ENCODE measurements around the gene DKK2.

The DKK2 gene, protein sequence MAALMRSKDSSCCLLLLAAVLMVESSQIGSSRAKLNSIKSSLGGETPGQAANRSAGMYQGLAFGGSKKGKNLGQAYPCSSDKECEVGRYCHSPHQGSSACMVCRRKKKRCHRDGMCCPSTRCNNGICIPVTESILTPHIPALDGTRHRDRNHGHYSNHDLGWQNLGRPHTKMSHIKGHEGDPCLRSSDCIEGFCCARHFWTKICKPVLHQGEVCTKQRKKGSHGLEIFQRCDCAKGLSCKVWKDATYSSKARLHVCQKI

DNA sequence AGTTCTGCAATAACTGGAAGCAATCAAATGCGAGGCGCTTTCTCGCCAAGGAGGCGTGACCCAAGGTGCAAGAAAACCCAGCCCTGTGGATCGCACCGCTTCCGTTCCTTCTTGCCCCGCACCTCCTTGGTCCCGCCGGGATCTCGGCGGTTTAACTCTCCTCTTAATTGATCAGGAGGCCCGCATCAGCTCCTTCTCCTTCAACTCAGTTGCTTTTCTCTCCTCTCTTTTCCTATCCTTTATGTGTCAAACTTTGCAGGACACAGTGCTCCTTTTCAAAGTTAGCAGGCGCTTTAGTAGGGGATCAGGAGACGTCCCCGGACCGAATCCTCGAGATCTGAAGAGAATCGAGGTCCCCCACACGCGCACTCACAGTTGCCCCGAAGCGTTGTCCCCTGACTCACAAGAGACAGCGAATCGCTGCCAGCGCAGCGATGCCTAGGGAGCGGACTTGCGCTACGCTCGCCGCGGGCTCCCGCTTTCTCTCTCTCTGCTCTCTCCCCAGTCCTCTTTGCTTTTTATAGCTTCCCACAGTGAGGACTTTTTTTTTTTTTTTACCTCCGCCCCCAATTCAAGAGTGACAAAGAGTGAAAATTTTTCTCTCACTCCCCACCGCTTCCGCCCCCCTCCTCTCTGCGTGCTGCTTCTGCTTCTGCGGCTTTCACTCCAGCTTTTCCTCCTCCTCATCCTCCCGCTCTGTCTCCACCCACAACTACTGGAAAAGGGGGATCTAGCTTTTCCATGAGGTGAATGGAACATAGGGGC, at the start of gene DKK2:
TSS of gene DKK2 (minus strand) at position 495 of the 765 bp plus-strand sequence. CDS start 722 bp downstream, outside the sequence.
- TF ChIP-seq, protein P1, sequence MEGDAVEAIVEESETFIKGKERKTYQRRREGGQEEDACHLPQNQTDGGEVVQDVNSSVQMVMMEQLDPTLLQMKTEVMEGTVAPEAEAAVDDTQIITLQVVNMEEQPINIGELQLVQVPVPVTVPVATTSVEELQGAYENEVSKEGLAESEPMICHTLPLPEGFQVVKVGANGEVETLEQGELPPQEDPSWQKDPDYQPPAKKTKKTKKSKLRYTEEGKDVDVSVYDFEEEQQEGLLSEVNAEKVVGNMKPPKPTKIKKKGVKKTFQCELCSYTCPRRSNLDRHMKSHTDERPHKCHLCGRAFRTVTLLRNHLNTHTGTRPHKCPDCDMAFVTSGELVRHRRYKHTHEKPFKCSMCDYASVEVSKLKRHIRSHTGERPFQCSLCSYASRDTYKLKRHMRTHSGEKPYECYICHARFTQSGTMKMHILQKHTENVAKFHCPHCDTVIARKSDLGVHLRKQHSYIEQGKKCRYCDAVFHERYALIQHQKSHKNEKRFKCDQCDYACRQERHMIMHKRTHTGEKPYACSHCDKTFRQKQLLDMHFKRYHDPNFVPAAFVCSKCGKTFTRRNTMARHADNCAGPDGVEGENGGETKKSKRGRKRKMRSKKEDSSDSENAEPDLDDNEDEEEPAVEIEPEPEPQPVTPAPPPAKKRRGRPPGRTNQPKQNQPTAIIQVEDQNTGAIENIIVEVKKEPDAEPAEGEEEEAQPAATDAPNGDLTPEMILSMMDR (IDR thresholded peaks at IDR 0.05; ENCODE audit: control insufficient read depth, extremely low read depth, insufficient read depth) = no peak
- H3K4me3 ChIP-seq (ENCODE audit: low read depth, low read length) = no peak within 1 kb of the TSS
- no peak for DNase-seq (ENCODE audit: low read depth)

DNA sequence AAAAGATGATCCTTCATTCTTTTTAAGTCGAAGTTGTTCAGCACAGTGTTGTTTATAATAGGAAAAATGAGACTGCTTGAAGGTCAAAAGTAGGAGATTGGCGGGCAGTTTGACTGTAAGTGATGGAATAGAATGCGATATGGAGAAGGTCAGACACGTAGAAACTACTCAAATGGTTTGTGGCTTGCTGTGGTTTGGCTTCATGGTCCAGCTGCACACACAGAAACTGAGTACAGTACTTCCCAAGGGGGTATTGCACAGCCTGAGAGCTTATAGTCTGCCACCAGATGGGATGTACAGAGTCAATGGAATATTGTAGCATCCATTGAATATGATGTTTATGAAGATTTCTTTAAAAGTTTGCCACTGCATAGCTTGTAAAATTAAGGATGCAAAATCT, 41.1 kb upstream of the DKK2 start:
- TF ChIP-seq, protein P1 (IDR thresholded peaks at IDR 0.05; ENCODE audit: control insufficient read depth, extremely low read depth, insufficient read depth) = no peak
- no peak overlapping the region for H3K4me3 ChIP-seq (ENCODE audit: low read depth, low read length)
- DNase-seq (ENCODE audit: low read depth) = no peak

DNA sequence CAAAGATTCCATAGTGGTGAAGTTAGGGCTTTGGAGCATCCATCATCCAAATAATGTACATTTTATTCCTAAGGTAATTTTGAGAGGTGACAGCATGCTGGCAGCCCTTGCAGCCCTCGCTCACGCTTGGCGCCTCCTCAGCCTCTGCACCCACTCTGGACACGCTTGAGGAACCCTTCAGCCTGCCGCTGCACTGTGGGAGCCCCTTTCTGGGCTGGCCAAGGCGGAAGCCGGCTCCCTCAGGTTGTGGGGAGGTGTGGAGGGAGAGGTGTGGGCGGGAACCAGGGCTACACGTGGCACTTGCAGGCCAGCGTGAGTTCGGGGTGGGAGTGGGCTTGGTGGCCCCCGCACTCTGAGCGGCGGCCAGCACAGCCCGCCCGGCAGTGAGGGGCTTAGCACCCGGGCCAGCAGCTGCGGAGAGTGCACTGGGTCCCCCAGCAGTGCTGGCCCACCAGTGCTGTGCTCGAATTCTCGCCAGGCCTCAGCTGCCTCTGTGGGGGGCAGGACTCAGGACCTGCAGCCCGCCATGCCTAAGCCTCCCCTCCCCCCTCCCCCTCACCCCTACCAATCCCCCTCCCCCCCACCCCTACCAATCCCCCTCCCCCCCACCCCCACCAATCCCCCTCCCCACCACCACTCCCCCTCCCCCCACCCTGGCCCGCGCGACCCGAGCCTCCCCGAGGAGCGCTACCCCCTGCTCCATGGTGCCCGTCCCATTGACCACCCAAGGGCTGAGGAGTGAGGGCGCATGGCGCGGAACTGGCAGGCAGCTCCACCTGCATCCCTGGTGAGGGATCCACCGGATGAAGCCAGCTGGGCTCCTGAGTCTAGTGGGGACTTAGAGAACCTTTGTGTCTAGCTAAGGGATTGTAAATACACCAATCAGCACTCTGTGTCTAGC, 37.0 kb upstream of the DKK2 start:
- TF ChIP-seq, protein P1 (IDR thresholded peaks at IDR 0.05; ENCODE audit: control insufficient read depth, extremely low read depth, insufficient read depth) = no peak
- H3K4me3 ChIP-seq (ENCODE audit: low read depth, low read length) = no peak overlapping the region
- DNase-seq (ENCODE audit: low read depth) = no peak

DNA sequence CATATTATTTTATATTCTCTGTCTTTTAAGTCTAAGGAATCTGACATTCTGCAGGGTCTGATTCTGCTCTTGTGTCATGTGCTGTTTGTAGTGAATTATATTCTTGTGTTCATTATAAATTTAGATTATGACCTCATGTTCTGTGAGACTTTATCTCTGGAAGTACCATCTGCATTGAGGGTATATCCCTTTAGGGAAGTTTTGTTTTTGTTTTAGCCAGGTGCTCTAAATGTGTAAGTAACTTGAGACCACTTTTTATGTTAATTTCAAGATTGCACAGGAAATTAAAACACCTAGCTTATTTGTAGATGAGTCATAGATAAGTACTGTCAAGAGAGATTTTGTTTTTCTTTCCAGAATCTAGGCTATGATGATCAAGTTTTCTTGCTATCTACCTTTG, 35.0 kb upstream of the DKK2 start:
- DNase-seq (ENCODE audit: low read depth) = no peak
- H3K4me3 ChIP-seq (ENCODE audit: low read depth, low read length) = no peak overlapping the region
- TF ChIP-seq, protein P1 (IDR thresholded peaks at IDR 0.05; ENCODE audit: control insufficient read depth, extremely low read depth, insufficient read depth) = no peak

DNA sequence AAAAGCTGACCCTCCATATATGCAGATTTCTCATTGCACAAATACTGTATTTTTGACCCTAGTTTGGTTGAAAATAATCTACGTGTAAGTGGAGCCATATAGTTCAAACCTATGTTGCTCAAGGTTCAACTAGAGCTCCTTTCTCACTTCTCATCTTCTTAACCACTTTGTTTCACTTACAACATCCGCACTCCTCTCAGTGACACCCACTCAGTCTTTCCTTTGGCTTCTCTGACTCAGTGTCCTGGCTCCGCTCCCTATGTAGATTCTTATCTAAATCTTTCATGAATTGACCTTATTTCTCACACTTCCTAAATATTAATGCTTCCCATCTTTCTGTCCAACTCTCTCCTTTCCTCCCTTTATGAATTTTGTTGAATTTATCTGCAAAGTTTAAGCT, 32.9 kb upstream of the DKK2 start:
- DNase-seq (ENCODE audit: low read depth) = no peak

DNA sequence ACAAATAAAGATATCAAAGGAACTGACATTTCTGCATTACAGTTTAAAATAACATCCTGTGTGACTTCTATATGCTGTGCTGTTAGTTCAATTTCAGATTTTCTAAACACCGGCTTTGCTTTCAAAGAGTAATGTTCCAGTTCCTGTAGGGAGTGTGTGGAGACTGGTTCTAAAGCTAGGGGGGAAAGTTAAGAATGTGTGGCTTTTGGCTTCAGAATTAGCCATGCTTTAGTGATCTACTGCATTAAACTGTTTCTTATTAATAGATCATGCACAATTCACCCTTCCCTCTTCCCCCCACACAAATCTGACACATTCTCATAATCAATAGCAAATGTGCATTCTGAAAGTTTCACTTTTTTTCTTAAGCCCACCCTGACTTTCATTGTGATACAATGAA, 32.0 kb upstream of the DKK2 start:
- TF ChIP-seq, protein P1 (IDR thresholded peaks at IDR 0.05; ENCODE audit: control insufficient read depth, extremely low read depth, insufficient read depth) = no peak
- DNase-seq (ENCODE audit: low read depth) = no peak

More for the DNA sequence above, 32.9 kb upstream of the DKK2 start:
- H3K4me3 ChIP-seq (ENCODE audit: low read depth, low read length) = no peak overlapping the region
- TF ChIP-seq, protein P1 (IDR thresholded peaks at IDR 0.05; ENCODE audit: control insufficient read depth, extremely low read depth, insufficient read depth) = no peak

More for the DNA sequence above, 32.0 kb upstream of the DKK2 start:
- no peak overlapping the region for H3K4me3 ChIP-seq (ENCODE audit: low read depth, low read length)

Data from LNCaP clone FGC (cell line).